ENCODE measurements around the gene ATP1B1. TPM values are rescaled to one million over a fixed set of nuclear protein-coding genes. Genes with fewer than 3 reads are reported as not detected.
A peak's percentile ranks its signal among the peaks of the same experiment; 100 is the strongest.

Gene ATP1B1
- total RNA-seq = 20.6 and 37.1 TPM in 2 replicates

DNA sequence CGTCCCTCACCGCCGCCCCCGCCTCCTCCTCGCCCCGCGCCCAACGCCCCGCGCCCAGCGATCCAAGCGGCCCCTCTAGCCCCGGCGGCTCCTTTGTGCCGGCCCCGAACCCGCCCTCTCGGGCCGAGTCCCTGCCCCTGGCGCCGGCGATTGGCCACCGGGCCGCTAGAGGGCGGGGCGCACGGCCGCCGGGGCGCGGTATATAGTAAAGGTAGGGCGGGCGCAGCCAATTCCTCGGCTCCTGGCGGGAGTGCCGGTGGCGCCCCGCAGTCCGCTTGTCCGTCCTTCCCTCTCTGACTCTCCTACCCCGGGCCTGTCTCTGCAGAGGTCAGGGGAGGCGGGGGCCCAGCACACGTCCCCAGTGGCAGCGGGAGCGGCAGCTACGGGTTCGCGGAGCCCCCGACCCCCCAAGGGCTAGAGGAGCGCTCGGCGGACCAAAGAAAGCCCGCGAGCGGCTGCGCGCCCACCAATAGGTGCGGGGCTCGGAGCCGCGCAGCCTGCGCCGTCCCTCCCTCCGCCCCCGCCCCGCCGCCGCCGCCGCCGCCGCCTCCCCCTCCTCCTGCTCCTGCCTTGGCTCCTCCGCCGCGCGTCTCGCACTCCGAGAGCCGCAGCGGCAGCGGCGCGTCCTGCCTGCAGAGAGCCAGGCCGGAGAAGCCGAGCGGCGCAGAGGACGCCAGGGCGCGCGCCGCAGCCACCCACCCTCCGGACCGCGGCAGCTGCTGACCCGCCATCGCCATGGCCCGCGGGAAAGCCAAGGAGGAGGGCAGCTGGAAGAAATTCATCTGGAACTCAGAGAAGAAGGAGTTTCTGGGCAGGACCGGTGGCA is at the start of gene ATP1B1:
Gene ATP1B1 (plus strand): TSS at position 596 of the 826 bp plus-strand sequence. CDS start 140 bp downstream, at position 736.
- TF ChIP-seq, protein P1, sequence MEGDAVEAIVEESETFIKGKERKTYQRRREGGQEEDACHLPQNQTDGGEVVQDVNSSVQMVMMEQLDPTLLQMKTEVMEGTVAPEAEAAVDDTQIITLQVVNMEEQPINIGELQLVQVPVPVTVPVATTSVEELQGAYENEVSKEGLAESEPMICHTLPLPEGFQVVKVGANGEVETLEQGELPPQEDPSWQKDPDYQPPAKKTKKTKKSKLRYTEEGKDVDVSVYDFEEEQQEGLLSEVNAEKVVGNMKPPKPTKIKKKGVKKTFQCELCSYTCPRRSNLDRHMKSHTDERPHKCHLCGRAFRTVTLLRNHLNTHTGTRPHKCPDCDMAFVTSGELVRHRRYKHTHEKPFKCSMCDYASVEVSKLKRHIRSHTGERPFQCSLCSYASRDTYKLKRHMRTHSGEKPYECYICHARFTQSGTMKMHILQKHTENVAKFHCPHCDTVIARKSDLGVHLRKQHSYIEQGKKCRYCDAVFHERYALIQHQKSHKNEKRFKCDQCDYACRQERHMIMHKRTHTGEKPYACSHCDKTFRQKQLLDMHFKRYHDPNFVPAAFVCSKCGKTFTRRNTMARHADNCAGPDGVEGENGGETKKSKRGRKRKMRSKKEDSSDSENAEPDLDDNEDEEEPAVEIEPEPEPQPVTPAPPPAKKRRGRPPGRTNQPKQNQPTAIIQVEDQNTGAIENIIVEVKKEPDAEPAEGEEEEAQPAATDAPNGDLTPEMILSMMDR (IDR thresholded peaks at IDR 0.05; ENCODE audit: insufficient read depth, low read depth, low read length) = peak; percentile 48
- peak within 1 kb of the TSS; percentile 85 for H3K4me3 ChIP-seq (ENCODE audit: low read depth, low read length)
- peak; percentile 80 for DNase-seq (ENCODE audit: low read depth)

DNA sequence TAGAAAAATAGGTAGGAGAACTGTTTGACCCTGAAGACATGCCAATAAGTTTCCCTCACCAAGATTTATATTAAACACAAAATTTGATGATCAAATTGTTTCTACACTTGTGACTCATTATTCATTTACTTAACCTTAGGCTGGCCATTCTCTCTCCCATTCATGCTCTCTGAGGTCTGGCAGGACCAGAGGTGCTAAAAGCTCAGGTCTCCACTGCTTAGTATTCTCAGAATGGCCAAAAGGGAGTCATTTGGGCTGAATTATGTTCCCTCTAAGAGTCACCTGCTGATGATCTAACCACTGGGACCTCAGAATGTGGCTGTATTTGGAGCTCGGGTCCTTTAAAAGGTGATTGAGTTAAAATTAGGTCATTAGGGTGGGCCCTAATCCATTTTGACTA is 47.1 kb upstream of the ATP1B1 start:
- no peak for DNase-seq (ENCODE audit: low read depth)
- TF ChIP-seq, protein P1 (IDR thresholded peaks at IDR 0.05; ENCODE audit: insufficient read depth, low read depth, low read length) = no peak
- no peak overlapping the region for H3K4me3 ChIP-seq (ENCODE audit: low read depth, low read length)

DNA sequence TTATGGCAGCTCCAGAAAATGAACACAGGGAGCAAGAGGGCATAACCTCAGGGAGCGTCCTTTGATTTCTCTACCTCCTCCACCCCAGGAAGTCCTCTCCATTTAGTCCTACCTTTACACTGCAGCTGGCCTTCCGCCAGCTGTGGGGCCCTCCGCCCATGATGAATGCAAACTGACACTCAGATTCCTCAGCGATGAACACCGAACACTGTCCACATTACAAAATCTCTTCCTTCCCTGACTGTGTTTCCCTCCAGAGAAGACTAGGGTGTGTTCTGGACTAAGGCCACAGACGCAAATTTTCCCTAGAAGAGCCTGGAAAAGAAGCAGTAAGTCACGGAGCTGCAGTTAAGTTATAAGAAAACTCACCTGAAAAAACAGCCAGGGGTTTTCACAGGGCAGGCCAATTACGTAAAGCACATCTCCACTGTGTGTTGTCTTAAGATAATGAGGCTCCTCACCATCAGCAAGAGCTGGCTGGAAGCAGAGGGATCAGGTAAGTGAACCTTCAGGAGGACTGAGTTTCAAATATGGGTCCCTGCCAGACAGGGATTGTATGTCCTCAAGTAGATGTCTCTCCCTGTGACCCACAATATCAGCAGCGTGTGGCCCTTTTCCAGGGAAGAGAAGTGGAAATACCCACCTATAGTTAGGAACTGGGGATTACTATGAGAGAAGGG is 46.3 kb upstream of the ATP1B1 start:
- no peak overlapping the region for H3K4me3 ChIP-seq (ENCODE audit: low read depth, low read length)
- DNase-seq (ENCODE audit: low read depth) = no peak
- TF ChIP-seq, protein P1 (IDR thresholded peaks at IDR 0.05; ENCODE audit: insufficient read depth, low read depth, low read length) = no peak

DNA sequence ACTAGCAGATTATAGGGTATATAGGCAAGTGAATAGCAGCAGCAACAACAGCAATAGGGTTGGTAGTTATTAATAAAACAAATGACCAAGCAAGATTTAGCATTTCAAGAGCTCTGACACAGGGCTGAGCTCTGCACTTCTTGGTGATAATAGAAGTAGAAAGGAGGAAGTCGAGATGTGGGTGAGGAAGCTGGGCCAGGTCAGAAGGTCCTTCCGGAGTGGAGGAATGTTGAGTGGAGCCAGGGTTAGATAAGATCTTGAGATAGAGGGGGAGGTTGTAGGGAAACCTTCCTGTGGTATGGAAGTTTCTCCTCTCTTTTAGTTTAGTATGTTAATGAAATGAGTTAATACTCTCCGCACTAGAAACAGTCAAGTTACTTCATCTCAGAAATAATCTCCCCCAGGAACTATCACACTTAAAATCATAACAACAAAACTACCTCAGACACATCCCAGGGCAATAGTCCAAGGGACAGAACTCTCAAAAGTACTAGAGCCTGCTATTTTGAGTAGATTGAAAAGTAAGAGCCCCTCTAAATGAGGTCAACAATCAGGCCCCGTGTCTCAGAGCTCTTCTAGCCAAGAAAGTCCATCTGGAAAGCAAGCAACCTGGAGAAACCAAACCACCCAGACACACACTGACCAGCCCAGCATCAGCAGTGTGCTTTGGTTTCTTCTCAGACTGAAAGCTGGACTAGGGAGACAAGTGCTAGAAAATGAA is 45.4 kb upstream of the ATP1B1 start:
- TF ChIP-seq, protein P1 (IDR thresholded peaks at IDR 0.05; ENCODE audit: insufficient read depth, low read depth, low read length) = no peak
- peak; percentile 3 for DNase-seq (ENCODE audit: low read depth)

DNA sequence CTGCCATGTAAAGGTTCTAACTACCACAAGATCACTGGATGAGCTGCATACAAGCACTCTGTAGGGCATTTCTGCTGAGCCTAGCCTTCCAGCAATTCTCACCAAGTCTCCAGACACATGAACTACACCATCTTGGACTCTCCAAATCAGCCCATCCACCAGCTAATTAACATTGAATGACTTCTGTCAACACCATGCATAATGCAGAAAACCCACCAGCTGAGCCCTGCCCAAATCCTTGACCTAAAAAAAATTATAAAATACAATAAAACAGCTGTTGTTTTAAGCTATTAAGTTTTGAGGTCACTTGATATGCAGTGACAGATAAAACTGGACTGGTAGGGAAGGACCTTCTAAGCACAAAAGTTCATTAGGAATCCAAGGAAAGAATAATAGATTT is 44.3 kb upstream of the ATP1B1 start:
- no peak for DNase-seq (ENCODE audit: low read depth)
- TF ChIP-seq, protein P1 (IDR thresholded peaks at IDR 0.05; ENCODE audit: insufficient read depth, low read depth, low read length) = no peak
- H3K4me3 ChIP-seq (ENCODE audit: low read depth, low read length) = no peak overlapping the region

More for the DNA sequence above, 45.4 kb upstream of the ATP1B1 start:
- H3K4me3 ChIP-seq (ENCODE audit: low read depth, low read length) = no peak overlapping the region

DNA sequence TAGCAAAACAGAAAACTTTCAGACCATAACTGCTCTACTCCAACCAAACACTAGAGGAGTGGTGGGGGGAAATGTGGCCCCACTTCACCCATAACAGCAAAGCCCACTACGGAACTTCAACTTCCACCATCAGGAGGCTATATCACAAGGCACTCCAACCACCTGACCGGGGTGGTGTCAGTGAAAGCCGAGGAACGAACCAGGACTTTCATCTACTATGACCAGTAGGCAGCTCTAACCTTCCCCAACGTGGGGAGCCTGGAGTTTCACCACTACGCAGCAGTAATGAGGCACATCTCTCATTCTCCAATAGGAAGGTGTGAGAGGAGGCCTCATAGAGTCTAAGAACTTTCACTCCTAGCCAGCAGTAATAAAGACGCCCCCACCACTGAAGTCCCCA is 42.4 kb upstream of the ATP1B1 start:
- TF ChIP-seq, protein P1 (IDR thresholded peaks at IDR 0.05; ENCODE audit: insufficient read depth, low read depth, low read length) = no peak
- no peak overlapping the region for H3K4me3 ChIP-seq (ENCODE audit: low read depth, low read length)
- no peak for DNase-seq (ENCODE audit: low read depth)

Data from fibroblast of villous mesenchyme (primary cell).